ENCODE data around the gene PCNX1. TPM values are rescaled to one million over a fixed set of nuclear protein-coding genes. Genes with fewer than 3 reads are reported as not detected.

Gene PCNX1
- total RNA-seq, 4 donors from 2014 or later = 34.4 to 64.5 (median 42.0) TPM

- Histone ChIP-seq H3K27me3 (no peaks in the 10 kb centered on the region), H3K36me3 (peaks cover 0 to under 1% of the 10 kb centered on the region in 2 donors), H3K27ac (no peak overlapping the region), H3K9me3 (no peaks in the 10 kb centered on the region), H3K4me1 (no peaks in the 10 kb centered on the region), H3K4me3 (no peak overlapping the region)
- intact Hi-C loops (cut with DNase I; ENCODE audit: low total_unique reads) (no loop called here), in situ Hi-C loops (cut with MboI; ENCODE audit: low sequenced_read_pairs in 4 of 4) (no loop called here)
- DNase-seq = no peak
- TF ChIP-seq, protein P1, sequence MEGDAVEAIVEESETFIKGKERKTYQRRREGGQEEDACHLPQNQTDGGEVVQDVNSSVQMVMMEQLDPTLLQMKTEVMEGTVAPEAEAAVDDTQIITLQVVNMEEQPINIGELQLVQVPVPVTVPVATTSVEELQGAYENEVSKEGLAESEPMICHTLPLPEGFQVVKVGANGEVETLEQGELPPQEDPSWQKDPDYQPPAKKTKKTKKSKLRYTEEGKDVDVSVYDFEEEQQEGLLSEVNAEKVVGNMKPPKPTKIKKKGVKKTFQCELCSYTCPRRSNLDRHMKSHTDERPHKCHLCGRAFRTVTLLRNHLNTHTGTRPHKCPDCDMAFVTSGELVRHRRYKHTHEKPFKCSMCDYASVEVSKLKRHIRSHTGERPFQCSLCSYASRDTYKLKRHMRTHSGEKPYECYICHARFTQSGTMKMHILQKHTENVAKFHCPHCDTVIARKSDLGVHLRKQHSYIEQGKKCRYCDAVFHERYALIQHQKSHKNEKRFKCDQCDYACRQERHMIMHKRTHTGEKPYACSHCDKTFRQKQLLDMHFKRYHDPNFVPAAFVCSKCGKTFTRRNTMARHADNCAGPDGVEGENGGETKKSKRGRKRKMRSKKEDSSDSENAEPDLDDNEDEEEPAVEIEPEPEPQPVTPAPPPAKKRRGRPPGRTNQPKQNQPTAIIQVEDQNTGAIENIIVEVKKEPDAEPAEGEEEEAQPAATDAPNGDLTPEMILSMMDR (IDR thresholded peaks at IDR 0.05 in 4 of 5, conservative IDR thresholded peaks at IDR 0.05 in 1 of 5) = no peak
- no peak for TF ChIP-seq POLR2A (IDR thresholded peaks at IDR 0.05)
- no peak for ATAC-seq
Observed at GRCh38 chr14:71116568-71117122, 209.4 kb downstream of the PCNX1 start.

DNA sequence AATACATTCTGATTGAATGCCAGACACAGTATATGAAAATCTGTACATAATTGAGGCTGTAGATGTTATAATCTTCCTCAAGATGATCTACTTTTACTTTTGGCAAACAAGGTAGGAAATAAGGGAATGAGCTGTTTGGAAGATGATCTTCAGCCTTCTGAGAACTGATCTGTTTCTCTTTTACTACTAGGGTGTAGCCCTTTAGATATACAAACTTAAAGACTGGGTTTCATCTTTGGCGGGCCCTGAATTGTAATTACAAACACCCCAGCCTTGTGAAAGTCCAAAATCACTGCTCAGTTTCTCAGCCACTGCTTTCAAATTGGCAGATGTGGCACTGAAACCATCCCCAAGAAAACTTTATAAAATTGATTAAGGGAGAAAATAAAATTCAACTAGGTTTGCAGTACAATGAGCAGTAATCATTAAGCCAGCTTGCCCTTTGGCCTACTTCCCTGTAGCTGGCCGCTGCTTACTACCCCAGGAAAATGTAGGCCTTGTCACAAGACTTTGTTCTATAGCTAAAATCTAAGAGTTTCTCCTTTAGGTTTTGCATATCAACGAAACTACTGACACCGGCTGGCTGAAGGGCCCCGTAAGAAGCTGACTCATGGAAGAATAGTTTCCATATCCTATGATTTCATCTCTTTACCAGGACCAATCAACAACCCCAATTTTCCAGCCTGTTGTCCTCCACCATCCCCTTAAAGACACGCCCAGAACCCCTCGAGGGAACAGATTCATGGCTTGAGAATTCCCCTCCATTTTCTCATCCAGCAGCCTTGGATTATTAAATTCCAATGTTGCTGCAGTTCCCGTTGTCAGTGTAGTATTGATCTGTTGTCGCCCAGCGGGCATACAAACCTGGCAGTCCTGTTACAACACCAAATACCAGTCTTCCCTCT is 210.8 kb downstream of the PCNX1 start:
- Histone ChIP-seq H3K27ac (no peak overlapping the region), H3K27me3 (no peaks in the 10 kb centered on the region), H3K9me3 (no peaks in the 10 kb centered on the region), H3K4me3 (no peak overlapping the region), H3K4me1 (no peaks in the 10 kb centered on the region), H3K36me3 (no peaks in the 10 kb centered on the region)
- in situ Hi-C loops (cut with MboI; ENCODE audit: low sequenced_read_pairs in 4 of 4) = no loop called here
- no peak for ATAC-seq
- TF ChIP-seq POLR2A (IDR thresholded peaks at IDR 0.05) = no peak
- TF ChIP-seq, protein P1 (IDR thresholded peaks at IDR 0.05 in 4 of 5, conservative IDR thresholded peaks at IDR 0.05 in 1 of 5) = no peak
- intact Hi-C loops (cut with DNase I; ENCODE audit: low total_unique reads) = no loop called here
- no peak for DNase-seq

GRCh38 chr14:71119075-71119474 is 211.8 kb downstream of the PCNX1 start:
- in situ Hi-C loops (cut with MboI; ENCODE audit: low sequenced_read_pairs in 4 of 4) = no loop called here
- intact Hi-C loops (cut with DNase I; ENCODE audit: low total_unique reads) = no loop called here
- no peak overlapping the region for H3K27ac ChIP-seq
- no peaks in the 10 kb centered on the region for H3K27me3 ChIP-seq
- no peak for DNase-seq
- H3K36me3 ChIP-seq = no peaks in the 10 kb centered on the region
- H3K4me3 ChIP-seq = no peak overlapping the region
- TF ChIP-seq, protein P1 (IDR thresholded peaks at IDR 0.05 in 4 of 5, conservative IDR thresholded peaks at IDR 0.05 in 1 of 5) = no peak
- TF ChIP-seq POLR2A (IDR thresholded peaks at IDR 0.05) = no peak
- H3K9me3 ChIP-seq = no peaks in the 10 kb centered on the region
- no peaks in the 10 kb centered on the region for H3K4me1 ChIP-seq
- ATAC-seq = no peak

DNA sequence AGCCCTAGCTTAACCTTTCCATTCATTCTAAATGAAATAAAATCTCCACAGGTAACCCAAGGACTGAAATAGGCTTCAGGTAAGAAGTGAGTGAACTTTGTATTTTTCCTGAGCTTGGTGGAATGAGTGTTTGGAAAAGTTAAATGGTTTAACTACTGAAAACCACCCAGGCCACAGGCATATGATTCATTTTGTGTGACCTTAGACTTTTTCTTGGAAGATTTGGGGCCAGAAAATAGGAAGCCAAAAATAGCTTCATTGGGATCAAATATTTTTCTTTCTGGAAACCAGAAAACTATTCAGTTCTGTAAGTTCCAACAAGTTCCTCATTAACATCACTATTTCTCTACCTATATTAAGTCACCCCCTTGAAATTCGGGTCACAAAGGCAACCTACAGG is 212.6 kb downstream of the PCNX1 start:
- no peak for DNase-seq
- Histone ChIP-seq H3K9me3 (no peaks in the 10 kb centered on the region), H3K4me1 (no peaks in the 10 kb centered on the region), H3K27me3 (no peaks in the 10 kb centered on the region), H3K4me3 (no peak overlapping the region), H3K27ac (no peak overlapping the region), H3K36me3 (no peaks in the 10 kb centered on the region)
- intact Hi-C loops (cut with DNase I; ENCODE audit: low total_unique reads) (no loop called here), in situ Hi-C loops (cut with MboI; ENCODE audit: low sequenced_read_pairs in 4 of 4) (no loop called here)
- TF ChIP-seq, protein P1 (IDR thresholded peaks at IDR 0.05 in 4 of 5, conservative IDR thresholded peaks at IDR 0.05 in 1 of 5) = no peak
- TF ChIP-seq POLR2A (IDR thresholded peaks at IDR 0.05) = no peak
- no peak for ATAC-seq

Data from gastrocnemius medialis (tissue), 4 donors.